Measurements from ENCODE around the gene CCDC70. TPM values are rescaled to one million over a fixed set of nuclear protein-coding genes. Genes with fewer than 3 reads are reported as not detected.
"Not testable (repeated sequence)": the region's sequence is repeated elsewhere in the genome, so short reads cannot be mapped to it uniquely, and the experiment has no call there.

CCDC70 gene
- total and polyA plus RNA-seq, 2 donors: 0.07 TPM; not detected in 1

- Histone ChIP-seq H3K27ac (ENCODE audit: low read depth in 1 of 2, low read length in 1 of 2) (no peak overlapping the region), H3K4me1 (ENCODE audit: control insufficient read depth in 2 of 2, insufficient read depth in 2 of 2, low read length in 2 of 2) (peaks cover 18 to 60% of the 10 kb centered on the region in 2 donors), H3K36me3 (ENCODE audit: control insufficient read depth in 2 of 2, insufficient read depth in 2 of 2, low read length in 1 of 2) (no peaks in the 10 kb centered on the region), H3K27me3 (ENCODE audit: control insufficient read depth in 2 of 2, insufficient read depth in 1 of 2, low read length in 1 of 2) (no peaks in the 10 kb centered on the region), H3K4me3 (ENCODE audit: low read length in 2 of 2) (no peak overlapping the region), H3K9me3 (ENCODE audit: control insufficient read depth in 2 of 2, insufficient read depth in 1 of 2, low read length in 1 of 2) (no peaks in the 10 kb centered on the region)
- WGBS: 95% methylated on average over 3 of the region's 3 CpGs
- no peak for DNase-seq (ENCODE audit: low read depth in 6 of 9, low spot score in 9 of 9)
Measured at GRCh38 chr13:51819544-51819943, 42.2 kb upstream of the CCDC70 start.

- Histone ChIP-seq H3K4me3 (ENCODE audit: low read length in 2 of 2) (no peak overlapping the region), H3K4me1 (ENCODE audit: control insufficient read depth in 2 of 2, insufficient read depth in 2 of 2, low read length in 2 of 2) (peaks cover 21 to 60% of the 10 kb centered on the region in 2 donors), H3K36me3 (ENCODE audit: control insufficient read depth in 2 of 2, insufficient read depth in 2 of 2, low read length in 1 of 2) (no peaks in the 10 kb centered on the region), H3K27me3 (ENCODE audit: control insufficient read depth in 2 of 2, insufficient read depth in 1 of 2, low read length in 1 of 2) (no peaks in the 10 kb centered on the region), H3K9me3 (ENCODE audit: control insufficient read depth in 2 of 2, insufficient read depth in 1 of 2, low read length in 1 of 2) (no peaks in the 10 kb centered on the region), H3K27ac (ENCODE audit: low read depth in 1 of 2, low read length in 1 of 2) (no peak overlapping the region)
- WGBS: 95% methylated on average over 4 of the region's 4 CpGs
- no peak for DNase-seq (ENCODE audit: low read depth in 6 of 9, low spot score in 9 of 9)
Measured at GRCh38 chr13:51820016-51820597, 41.7 kb upstream of the CCDC70 start.

- peaks cover 31 to 66% of the 10 kb centered on the region in 2 donors for H3K4me1 ChIP-seq (ENCODE audit: control insufficient read depth in 2 of 2, insufficient read depth in 2 of 2, low read length in 2 of 2)
Measured at GRCh38 chr13:51821606-51822005, 40.2 kb upstream of the CCDC70 start.

GRCh38 chr13:51822106-51822815 is 39.5 kb upstream of the CCDC70 start:
- H3K27me3 ChIP-seq (ENCODE audit: control insufficient read depth in 2 of 2, insufficient read depth in 1 of 2, low read length in 1 of 2): no peaks in the 10 kb centered on the region
- H3K4me3 ChIP-seq (ENCODE audit: low read length in 2 of 2): peak overlapping the region; percentile 8 to 25
- 34% methylated on average over 13 of the region's 13 CpGs for WGBS
- H3K27ac ChIP-seq (ENCODE audit: low read depth in 1 of 2, low read length in 1 of 2): peak overlapping the region; percentile 67 to 80
- no peak for DNase-seq (ENCODE audit: low read depth in 6 of 9, low spot score in 9 of 9)
- no peaks in the 10 kb centered on the region for H3K36me3 ChIP-seq (ENCODE audit: control insufficient read depth in 2 of 2, insufficient read depth in 2 of 2, low read length in 1 of 2)
- peaks cover 38 to 73% of the 10 kb centered on the region in 2 donors for H3K4me1 ChIP-seq (ENCODE audit: control insufficient read depth in 2 of 2, insufficient read depth in 2 of 2, low read length in 2 of 2)
- no peaks in the 10 kb centered on the region for H3K9me3 ChIP-seq (ENCODE audit: control insufficient read depth in 2 of 2, insufficient read depth in 1 of 2, low read length in 1 of 2)

More at GRCh38 chr13:51821606-51822005, 40.2 kb upstream of the CCDC70 start:
- Histone ChIP-seq H3K27me3 (ENCODE audit: control insufficient read depth in 2 of 2, insufficient read depth in 1 of 2, low read length in 1 of 2) (no peaks in the 10 kb centered on the region), H3K36me3 (ENCODE audit: control insufficient read depth in 2 of 2, insufficient read depth in 2 of 2, low read length in 1 of 2) (no peaks in the 10 kb centered on the region), H3K27ac (ENCODE audit: low read depth in 1 of 2, low read length in 1 of 2) (peak overlapping the region; percentile 67 to 80), H3K9me3 (ENCODE audit: control insufficient read depth in 2 of 2, insufficient read depth in 1 of 2, low read length in 1 of 2) (no peaks in the 10 kb centered on the region), H3K4me3 (ENCODE audit: low read length in 2 of 2) (peak overlapping the region; percentile 8 to 25)
- peak in 6 of 9 donors; percentile 27 to 79 (median 51) for DNase-seq (ENCODE audit: low read depth in 6 of 9, low spot score in 9 of 9)
- WGBS: 6% methylated on average over 2 of the region's 2 CpGs

GRCh38 chr13:51823359-51823758 is 38.4 kb upstream of the CCDC70 start:
- peak overlapping the region; percentile 27 to 40 for H3K4me3 ChIP-seq (ENCODE audit: low read length in 2 of 2)
- no peaks in the 10 kb centered on the region for H3K36me3 ChIP-seq (ENCODE audit: control insufficient read depth in 2 of 2, insufficient read depth in 2 of 2, low read length in 1 of 2)
- H3K4me1 ChIP-seq (ENCODE audit: control insufficient read depth in 2 of 2, insufficient read depth in 2 of 2, low read length in 2 of 2): peaks cover 44 to 84% of the 10 kb centered on the region in 2 donors
- H3K27me3 ChIP-seq (ENCODE audit: control insufficient read depth in 2 of 2, insufficient read depth in 1 of 2, low read length in 1 of 2): no peaks in the 10 kb centered on the region
- peak overlapping the region; percentile 49 to 67 for H3K27ac ChIP-seq (ENCODE audit: low read depth in 1 of 2, low read length in 1 of 2)
- H3K9me3 ChIP-seq (ENCODE audit: control insufficient read depth in 2 of 2, insufficient read depth in 1 of 2, low read length in 1 of 2): no peaks in the 10 kb centered on the region
- WGBS: 91% methylated on average over 2 of the region's 2 CpGs
- DNase-seq (ENCODE audit: low read depth in 6 of 9, low spot score in 9 of 9): no peak

GRCh38 chr13:51823863-51824262 is 37.9 kb upstream of the CCDC70 start:
- Histone ChIP-seq H3K4me1 (ENCODE audit: control insufficient read depth in 2 of 2, insufficient read depth in 2 of 2, low read length in 2 of 2) (peaks cover 44 to 82% of the 10 kb centered on the region in 2 donors), H3K36me3 (ENCODE audit: control insufficient read depth in 2 of 2, insufficient read depth in 2 of 2, low read length in 1 of 2) (no peaks in the 10 kb centered on the region), H3K4me3 (ENCODE audit: low read length in 2 of 2) (peak overlapping the region; percentile 27 to 40), H3K27ac (ENCODE audit: low read depth in 1 of 2, low read length in 1 of 2) (peak overlapping the region in 1 of 2 donors; percentile 66), H3K27me3 (ENCODE audit: control insufficient read depth in 2 of 2, insufficient read depth in 1 of 2, low read length in 1 of 2) (no peaks in the 10 kb centered on the region), H3K9me3 (ENCODE audit: control insufficient read depth in 2 of 2, insufficient read depth in 1 of 2, low read length in 1 of 2) (no peaks in the 10 kb centered on the region)
- no peak for DNase-seq (ENCODE audit: low read depth in 6 of 9, low spot score in 9 of 9)
- WGBS: 91% methylated on average over 2 of the region's 2 CpGs

- Histone ChIP-seq H3K27ac (ENCODE audit: low read depth in 1 of 2, low read length in 1 of 2) (peak overlapping the region; percentile 83 to 92), H3K4me3 (ENCODE audit: low read length in 2 of 2) (peak overlapping the region; percentile 27 to 40), H3K4me1 (ENCODE audit: control insufficient read depth in 2 of 2, insufficient read depth in 2 of 2, low read length in 2 of 2) (peaks cover 44 to 81% of the 10 kb centered on the region in 2 donors)
- DNase-seq (ENCODE audit: low read depth in 6 of 9, low spot score in 9 of 9); H3K27me3 ChIP-seq (ENCODE audit: control insufficient read depth in 2 of 2, insufficient read depth in 1 of 2, low read length in 1 of 2); H3K36me3 ChIP-seq (ENCODE audit: control insufficient read depth in 2 of 2, insufficient read depth in 2 of 2, low read length in 1 of 2); H3K9me3 ChIP-seq (ENCODE audit: control insufficient read depth in 2 of 2, insufficient read depth in 1 of 2, low read length in 1 of 2): not testable (repeated sequence)
- 76% methylated on average over 11 of the region's 11 CpGs for WGBS
Measured at GRCh38 chr13:51824712-51825111, 37.1 kb upstream of the CCDC70 start.

- H3K27ac ChIP-seq (ENCODE audit: low read depth in 1 of 2, low read length in 1 of 2): peak overlapping the region; percentile 83 to 92
- DNase-seq (ENCODE audit: low read depth in 6 of 9, low spot score in 9 of 9): peak in 7 of 9 donors; percentile 30 to 88 (median 62)
- H3K36me3 ChIP-seq (ENCODE audit: control insufficient read depth in 2 of 2, insufficient read depth in 2 of 2, low read length in 1 of 2): no peaks in the 10 kb centered on the region
- peaks cover 44 to 82% of the 10 kb centered on the region in 2 donors for H3K4me1 ChIP-seq (ENCODE audit: control insufficient read depth in 2 of 2, insufficient read depth in 2 of 2, low read length in 2 of 2)
- WGBS: 2% methylated on average over 2 of the region's 2 CpGs
- no peaks in the 10 kb centered on the region for H3K9me3 ChIP-seq (ENCODE audit: control insufficient read depth in 2 of 2, insufficient read depth in 1 of 2, low read length in 1 of 2)
- H3K27me3 ChIP-seq (ENCODE audit: control insufficient read depth in 2 of 2, insufficient read depth in 1 of 2, low read length in 1 of 2): no peaks in the 10 kb centered on the region
- peak overlapping the region; percentile 27 to 40 for H3K4me3 ChIP-seq (ENCODE audit: low read length in 2 of 2)
Measured at GRCh38 chr13:51825165-51825592, 36.6 kb upstream of the CCDC70 start.

GRCh38 chr13:51825681-51826254 is 36.0 kb upstream of the CCDC70 start:
- no peak overlapping the region for H3K4me3 ChIP-seq (ENCODE audit: low read length in 2 of 2)
- H3K27ac ChIP-seq (ENCODE audit: low read depth in 1 of 2, low read length in 1 of 2): peak overlapping the region; percentile 83 to 92
- H3K4me1 ChIP-seq (ENCODE audit: control insufficient read depth in 2 of 2, insufficient read depth in 2 of 2, low read length in 2 of 2): peaks cover 44 to 79% of the 10 kb centered on the region in 2 donors
- 83% methylated on average over 10 of the region's 10 CpGs for WGBS
- DNase-seq (ENCODE audit: low read depth in 6 of 9, low spot score in 9 of 9): no peak
- no peaks in the 10 kb centered on the region for H3K9me3 ChIP-seq (ENCODE audit: control insufficient read depth in 2 of 2, insufficient read depth in 1 of 2, low read length in 1 of 2)
- H3K27me3 ChIP-seq (ENCODE audit: control insufficient read depth in 2 of 2, insufficient read depth in 1 of 2, low read length in 1 of 2): no peaks in the 10 kb centered on the region
- no peaks in the 10 kb centered on the region for H3K36me3 ChIP-seq (ENCODE audit: control insufficient read depth in 2 of 2, insufficient read depth in 2 of 2, low read length in 1 of 2)
